OCI-LY7 (cell line): Measurements from ENCODE around the gene CCDC70. TPM values are rescaled to one million over a fixed set of nuclear protein-coding genes. Genes with fewer than 3 reads are reported as not detected.

Experiments
- BruUV-seq: library from RNA; stranded (reverse); fragments of 400-500 nt; replicated peaks from 2 replicates; lab custom pipeline; 2021; lab: Mats Ljungman, UMichigan
- CTCF ChIA-PET: fragments of 300-600 bp; sonication (Branson Sonifier 250); formaldehyde crosslinking; loops from one replicate; lab custom pipeline; 2022; ENCODE audit warnings: antibody characterized with exemption; ENCODE audit not compliant: unreplicated experiment; lab: Charles Lee
- POLR2A ChIA-PET: fragments of 300-600 bp; sonication (Branson Sonifier 250); formaldehyde crosslinking; loops from one replicate; lab custom pipeline; 2022; ENCODE audit warnings: antibody characterized with exemption; lab: Charles Lee
- DNase-seq: peaks from one replicate; pipeline ENCODE4 v3.0.0-alpha.2; 2015; ENCODE audit warnings: low spot score
- H2AFZ ChIP-seq: fragments of 200-600 bp; sonication (generic), shearing (Covaris generic); 2 replicates; pipeline ENCODE4 v1.6.1; 2014; ENCODE audit warnings: mild to moderate bottlenecking, antibody characterized with exemption, low read length, moderate library complexity
- H3K27ac ChIP-seq: fragments of 200-600 bp; sonication (generic); 2 replicates; pipeline ENCODE4 v1.5.1; 2014; ENCODE audit warnings: mixed run types, low read depth, mild to moderate bottlenecking, moderate library complexity, low read length, inconsistent platforms; ENCODE audit not compliant: poor library complexity, severe bottlenecking
- H3K36me3 ChIP-seq: fragments of 200-600 bp; sonication (generic); 2 replicates; pipeline ENCODE4 v1.6.1; 2014; ENCODE audit warnings: mild to moderate bottlenecking, antibody characterized with exemption, low read length, moderate library complexity, mixed read lengths; ENCODE audit not compliant: insufficient read depth
- H3K4me1 ChIP-seq: fragments of 200-600 bp; sonication (generic); 2 replicates; pipeline ENCODE4 v1.5.1; 2014; ENCODE audit warnings: mild to moderate bottlenecking, low read length; ENCODE audit not compliant: insufficient read depth, poor library complexity, severe bottlenecking
- H3K4me2 ChIP-seq: fragments of 200-600 bp; sonication (generic); 2 replicates; pipeline ENCODE4 v1.6.1; 2014; ENCODE audit warnings: mild to moderate bottlenecking, low read length
- H3K4me3 ChIP-seq: fragments of 200-600 bp; sonication (generic); 2 replicates; pipeline ENCODE4 v1.5.1; 2014; ENCODE audit warnings: mild to moderate bottlenecking, low read depth, low read length; ENCODE audit not compliant: poor library complexity, severe bottlenecking
- H3K79me2 ChIP-seq: fragments of 200-600 bp; sonication (generic); 2 replicates; pipeline ENCODE4 v1.6.1; 2016; ENCODE audit warnings: low read depth, mild to moderate bottlenecking, low read length, moderate library complexity, mixed read lengths; ENCODE audit not compliant: insufficient read depth
- H3K9me2 ChIP-seq: fragments of 200-600 bp; sonication (generic); 2 replicates; pipeline ENCODE4 v1.6.1; 2016; ENCODE audit warnings: mild to moderate bottlenecking, low read length, mixed read lengths; ENCODE audit not compliant: insufficient read depth
- H3K9me3 ChIP-seq: fragments of 200-600 bp; sonication (generic); 2 replicates; pipeline ENCODE4 v1.6.1; 2014; ENCODE audit warnings: mild to moderate bottlenecking, mixed run types, low read length, mixed read lengths
- H4K20me1 ChIP-seq: fragments of 200-600 bp; sonication (generic); 2 replicates; pipeline ENCODE4 v1.6.1; 2014; ENCODE audit warnings: mild to moderate bottlenecking, antibody characterized with exemption, low read length, moderate library complexity, mixed read lengths; ENCODE audit not compliant: insufficient read depth
- CTCF ChIP-seq: fragments of 200-600 bp; sonication (generic); conservative IDR thresholded peaks from 2 replicates; pipeline ENCODE4 v1.5.1; 2014; ENCODE audit warnings: mild to moderate bottlenecking, antibody characterized with exemption, low read length, moderate library complexity, mixed read lengths
- EZH2phosphoT487 ChIP-seq: fragments of 200-600 bp; sonication (generic); IDR thresholded peaks from 2 replicates; pipeline ENCODE4 v1.6.1; 2018; ENCODE audit warnings: low read depth, borderline replicate concordance, mild to moderate bottlenecking, mixed run types, antibody characterized with exemption, low read length, moderate library complexity, mixed read lengths
- intact Hi-C: fragments of 100-400 bp; cut with micrococcal nuclease; formaldehyde crosslinking; loops from one replicate; pipeline ENCODE4 v1.10.0; 2022; ENCODE audit not compliant: unreplicated experiment
- total RNA-seq, 2 experiments: library from RNA; depleted of rRNA in 1 of 2; stranded (reverse); fragments of >200 nt in 1 of 2; shearing (Covaris generic) in 1 of 2; gene quantifications; 2 replicates each; pipeline ENCODE4 v1.2.3, GENCODE V29; 2014 to 2022

The CCDC70 gene
- total RNA-seq, 2 experiments from 2014 or later, result not detected

GRCh38 chr13:51843529-51843928 is 18.2 kb upstream of the CCDC70 start:
- Histone ChIP-seq H3K4me1 (peaks cover 3% of the 10 kb centered on the region), H2AFZ (no peak overlapping the region), H3K36me3 (no peaks in the 10 kb centered on the region), H3K4me3 (no peak overlapping the region), H3K9me3 (no peaks in the 10 kb centered on the region), H3K79me2 (no peaks in the 10 kb centered on the region), H3K27ac (no peak overlapping the region), H3K4me2 (no peak overlapping the region), H3K9me2 (no peaks in the 10 kb centered on the region), H4K20me1 (no peaks in the 10 kb centered on the region)
- intact Hi-C loops, result no loop called here
- ChIA-PET POLR2A (interaction anchor here (1.2 kb wide), 1 partner anchor 10 kb away, joined by 4 read pairs; no protein-coding TSS in a partner anchor), CTCF (no interaction called here)
- DNase-seq, result no peak
- BruUV-seq, result no TSS peak
- no peak for TF ChIP-seq EZH2phosphoT487
- no peak for TF ChIP-seq CTCF

- CTCF ChIA-PET, result interaction anchor here (1.8 kb wide), 1 partner anchor 30 kb away, joined by 7 read pairs; no protein-coding TSS in a partner anchor
- no peak within 1 kb of the TSS for H3K4me3 ChIP-seq
Observed at GRCh38 chr13:51844862-51845573, 16.8 kb upstream of the CCDC70 start, which contains the start of gene TMEM272. TMEM272 (minus strand) TSS chr13:51845177; CDS start chr13:51838530, 6,647 bp downstream.

More at GRCh38 chr13:51844862-51845573, 16.8 kb upstream of the CCDC70 start, which contains the start of gene TMEM272:
- POLR2A ChIA-PET, result interaction anchor here (0.6 kb wide), 2 partner anchors 48 to 198 kb away, joined by 3 to 5 read pairs; no protein-coding TSS in a partner anchor
- H3K79me2 ChIP-seq, result no peaks in the 10 kb centered on the region
- peaks cover 3% of the 10 kb centered on the region for H3K4me1 ChIP-seq
- H3K4me2 ChIP-seq, result no peak within 1 kb of the TSS; the same call in 1 of the 2 replicates
- TF ChIP-seq CTCF (peak; percentile 92), EZH2phosphoT487 (no peak)
- no peaks in the 10 kb centered on the region for H3K9me3 ChIP-seq
- H4K20me1 ChIP-seq, result no peaks in the 10 kb centered on the region
- H3K36me3 ChIP-seq, result no peaks in the 10 kb centered on the region
- peak within 1 kb of the TSS; percentile 68; the same call in 1 of the 2 replicates for H2AFZ ChIP-seq
- no peaks in the 10 kb centered on the region for H3K9me2 ChIP-seq
- no peak within 1 kb of the TSS for H3K27ac ChIP-seq
- DNase-seq, result peak; percentile 41
- intact Hi-C loops, result no loop called here
- no TSS peak for BruUV-seq
